Measurements from ENCODE around the gene GRID2.

The GRID2 gene

DNA sequence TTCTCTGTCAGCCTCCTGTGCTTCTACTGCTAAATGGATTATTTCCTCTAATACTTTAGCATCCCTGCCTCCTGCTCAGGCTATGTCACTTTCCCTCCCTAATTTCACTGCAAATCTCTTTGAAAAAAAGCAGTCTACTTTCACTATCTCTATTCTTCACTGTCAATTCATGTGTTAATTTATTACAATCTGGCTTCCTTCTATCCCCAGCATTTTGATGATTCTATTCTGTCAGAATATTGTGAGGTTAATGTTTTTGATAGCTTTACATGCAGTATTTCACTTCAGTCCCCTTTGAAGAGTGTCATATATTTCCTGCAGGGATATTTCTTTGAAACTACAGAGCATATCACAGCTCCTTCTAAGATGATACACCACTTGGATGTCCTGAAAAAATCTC is 203.2 kb downstream of the GRID2 start:
- H3K4me1 Mint-ChIP-seq, result no peaks in the 10 kb centered on the region
- H3K36me3 Mint-ChIP-seq (ENCODE audit: low read depth), result no peaks in the 10 kb centered on the region
- no peak overlapping the region for H3K4me3 Mint-ChIP-seq
- H3K27me3 Mint-ChIP-seq (ENCODE audit: low read depth), result no peaks in the 10 kb centered on the region
- TF ChIP-seq, protein P1, sequence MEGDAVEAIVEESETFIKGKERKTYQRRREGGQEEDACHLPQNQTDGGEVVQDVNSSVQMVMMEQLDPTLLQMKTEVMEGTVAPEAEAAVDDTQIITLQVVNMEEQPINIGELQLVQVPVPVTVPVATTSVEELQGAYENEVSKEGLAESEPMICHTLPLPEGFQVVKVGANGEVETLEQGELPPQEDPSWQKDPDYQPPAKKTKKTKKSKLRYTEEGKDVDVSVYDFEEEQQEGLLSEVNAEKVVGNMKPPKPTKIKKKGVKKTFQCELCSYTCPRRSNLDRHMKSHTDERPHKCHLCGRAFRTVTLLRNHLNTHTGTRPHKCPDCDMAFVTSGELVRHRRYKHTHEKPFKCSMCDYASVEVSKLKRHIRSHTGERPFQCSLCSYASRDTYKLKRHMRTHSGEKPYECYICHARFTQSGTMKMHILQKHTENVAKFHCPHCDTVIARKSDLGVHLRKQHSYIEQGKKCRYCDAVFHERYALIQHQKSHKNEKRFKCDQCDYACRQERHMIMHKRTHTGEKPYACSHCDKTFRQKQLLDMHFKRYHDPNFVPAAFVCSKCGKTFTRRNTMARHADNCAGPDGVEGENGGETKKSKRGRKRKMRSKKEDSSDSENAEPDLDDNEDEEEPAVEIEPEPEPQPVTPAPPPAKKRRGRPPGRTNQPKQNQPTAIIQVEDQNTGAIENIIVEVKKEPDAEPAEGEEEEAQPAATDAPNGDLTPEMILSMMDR (IDR thresholded peaks at IDR 0.05; ENCODE audit: unreplicated experiment in 3 of 3), result no peak
- H3K9me3 Mint-ChIP-seq, result no peaks in the 10 kb centered on the region
- no peak overlapping the region for H3K27ac Mint-ChIP-seq

DNA sequence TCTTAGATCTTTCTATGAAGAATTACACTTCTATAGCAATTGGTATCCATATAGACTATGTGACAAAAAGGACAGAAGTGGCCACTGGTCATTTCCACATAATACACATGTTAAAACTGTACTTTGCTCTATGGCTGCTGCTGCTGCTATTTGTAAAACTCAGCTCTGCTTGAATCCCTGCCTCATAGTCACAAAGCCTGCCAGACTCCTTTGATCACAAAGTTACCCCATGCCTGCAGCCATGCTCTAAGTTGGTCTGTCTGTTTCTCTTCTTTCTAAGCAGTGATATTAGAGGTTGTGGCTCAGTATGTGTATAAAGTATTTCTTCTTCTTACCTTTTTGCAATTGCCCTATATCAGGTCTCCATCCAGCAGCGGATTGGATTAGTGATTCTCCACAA is 210.9 kb downstream of the GRID2 start:
- Mint-ChIP-seq H3K4me3 (no peak overlapping the region), H3K27me3 (ENCODE audit: low read depth) (no peaks in the 10 kb centered on the region)

DNA sequence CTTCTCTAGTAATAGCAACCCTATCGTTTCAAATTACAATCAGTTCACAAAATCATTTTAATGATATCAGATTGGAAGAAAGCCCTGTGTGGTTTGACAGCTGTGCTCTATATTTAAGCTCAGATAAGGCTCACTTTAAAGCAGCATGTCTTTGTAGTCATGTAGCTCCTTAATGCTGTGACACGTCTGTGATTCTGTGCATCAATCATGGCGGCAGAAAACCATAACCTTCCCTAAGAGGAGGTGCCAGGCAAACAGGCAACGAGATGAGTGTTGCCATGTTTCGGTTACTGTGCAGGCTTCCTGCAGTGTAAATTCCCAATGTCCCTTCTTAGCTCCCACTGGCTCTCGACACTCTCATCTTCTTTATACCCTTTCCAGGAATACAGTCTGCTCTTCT is 212.7 kb downstream of the GRID2 start:
- Mint-ChIP-seq H3K4me1 (peaks cover 10% of the 10 kb centered on the region), H3K9me3 (no peaks in the 10 kb centered on the region), H3K36me3 (ENCODE audit: low read depth) (no peaks in the 10 kb centered on the region), H3K27me3 (ENCODE audit: low read depth) (no peaks in the 10 kb centered on the region), H3K27ac (no peak overlapping the region), H3K4me3 (no peak overlapping the region)
- TF ChIP-seq, protein P1 (IDR thresholded peaks at IDR 0.05; ENCODE audit: unreplicated experiment in 3 of 3), result no peak

More for the DNA sequence above, 210.9 kb downstream of the GRID2 start:
- TF ChIP-seq, protein P1 (IDR thresholded peaks at IDR 0.05; ENCODE audit: unreplicated experiment in 3 of 3), result no peak
- Mint-ChIP-seq H3K4me1 (peaks cover 10% of the 10 kb centered on the region), H3K36me3 (ENCODE audit: low read depth) (no peaks in the 10 kb centered on the region), H3K9me3 (no peaks in the 10 kb centered on the region), H3K27ac (no peak overlapping the region)

DNA sequence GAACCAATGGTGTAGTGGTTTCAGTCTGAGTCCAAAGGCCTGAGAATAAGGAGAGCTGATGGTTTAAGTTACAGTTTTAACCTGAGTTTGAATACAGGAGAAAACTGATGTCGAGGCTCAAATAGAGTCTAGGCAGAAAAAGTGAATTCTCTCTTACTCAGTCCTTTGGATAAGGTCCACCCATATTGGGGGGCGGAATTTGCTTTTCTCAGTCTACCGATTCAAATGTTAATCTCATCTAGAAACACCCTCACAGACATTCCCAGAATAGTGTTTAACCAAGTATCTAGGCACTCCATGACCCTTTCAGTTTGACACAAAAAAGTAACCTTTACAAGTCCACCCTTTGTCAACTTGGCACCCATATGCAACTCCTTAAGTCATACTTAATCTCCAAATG is 216.0 kb downstream of the GRID2 start:
- H3K9me3 Mint-ChIP-seq, result no peaks in the 10 kb centered on the region
- no peak overlapping the region for H3K4me3 Mint-ChIP-seq
- no peak overlapping the region for H3K27ac Mint-ChIP-seq
- H3K4me1 Mint-ChIP-seq, result peaks cover 10% of the 10 kb centered on the region
- H3K27me3 Mint-ChIP-seq (ENCODE audit: low read depth), result no peaks in the 10 kb centered on the region
- no peaks in the 10 kb centered on the region for H3K36me3 Mint-ChIP-seq (ENCODE audit: low read depth)
- TF ChIP-seq, protein P1 (IDR thresholded peaks at IDR 0.05; ENCODE audit: unreplicated experiment in 3 of 3), result no peak

DNA sequence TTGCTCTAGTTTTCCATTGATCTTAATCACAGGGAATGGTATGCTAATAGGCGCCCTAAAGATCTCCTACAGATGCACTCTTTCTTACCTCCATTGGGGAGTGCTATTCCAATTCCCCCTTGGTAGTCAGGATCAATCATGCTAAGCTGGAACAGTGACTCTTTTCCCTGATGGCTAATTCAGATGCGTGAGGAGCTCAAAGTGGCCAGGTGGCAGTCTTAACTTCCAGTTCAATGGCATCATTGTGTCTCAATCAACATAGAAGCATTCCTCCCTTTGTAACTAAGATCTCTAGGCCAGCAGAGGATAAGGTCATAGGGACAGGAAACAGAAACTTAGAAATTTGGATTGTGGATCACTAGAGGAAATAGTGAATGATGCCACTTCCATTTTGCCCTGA is 216.8 kb downstream of the GRID2 start:
- Mint-ChIP-seq H3K27ac (no peak overlapping the region), H3K36me3 (ENCODE audit: low read depth) (no peaks in the 10 kb centered on the region)

DNA sequence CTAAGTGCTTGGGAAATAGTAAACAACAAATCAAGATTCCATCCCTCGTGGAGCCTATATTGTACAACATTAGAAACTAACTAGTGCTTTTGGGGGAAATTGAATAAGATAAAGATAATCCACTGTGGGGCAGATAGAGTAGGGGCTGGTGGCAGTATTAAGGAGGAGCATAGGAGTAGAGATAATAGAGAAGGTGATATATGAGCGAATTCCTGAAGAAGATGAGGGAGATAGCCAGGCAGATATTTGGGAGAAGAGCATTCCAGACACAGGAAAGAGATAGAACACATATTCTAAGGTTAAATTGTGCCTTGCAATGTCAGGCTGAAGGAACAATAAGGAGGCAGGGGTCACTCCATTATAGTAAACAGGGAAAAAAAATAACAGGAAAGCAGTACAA is 218.2 kb downstream of the GRID2 start:
- TF ChIP-seq, protein P1 (IDR thresholded peaks at IDR 0.05; ENCODE audit: unreplicated experiment in 3 of 3), result no peak
- Mint-ChIP-seq H3K27ac (no peak overlapping the region), H3K4me3 (no peak overlapping the region), H3K9me3 (no peaks in the 10 kb centered on the region), H3K27me3 (ENCODE audit: low read depth) (no peaks in the 10 kb centered on the region), H3K4me1 (peaks cover 6% of the 10 kb centered on the region), H3K36me3 (ENCODE audit: low read depth) (no peaks in the 10 kb centered on the region)

More for the DNA sequence above, 216.8 kb downstream of the GRID2 start:
- TF ChIP-seq, protein P1 (IDR thresholded peaks at IDR 0.05; ENCODE audit: unreplicated experiment in 3 of 3), result no peak
- H3K4me3 Mint-ChIP-seq, result no peak overlapping the region
- peaks cover 10% of the 10 kb centered on the region for H3K4me1 Mint-ChIP-seq
- no peaks in the 10 kb centered on the region for H3K9me3 Mint-ChIP-seq
- H3K27me3 Mint-ChIP-seq (ENCODE audit: low read depth), result no peaks in the 10 kb centered on the region

All from nephron (organoid).